ENCODE results near the gene PSMA5.

DNA sequence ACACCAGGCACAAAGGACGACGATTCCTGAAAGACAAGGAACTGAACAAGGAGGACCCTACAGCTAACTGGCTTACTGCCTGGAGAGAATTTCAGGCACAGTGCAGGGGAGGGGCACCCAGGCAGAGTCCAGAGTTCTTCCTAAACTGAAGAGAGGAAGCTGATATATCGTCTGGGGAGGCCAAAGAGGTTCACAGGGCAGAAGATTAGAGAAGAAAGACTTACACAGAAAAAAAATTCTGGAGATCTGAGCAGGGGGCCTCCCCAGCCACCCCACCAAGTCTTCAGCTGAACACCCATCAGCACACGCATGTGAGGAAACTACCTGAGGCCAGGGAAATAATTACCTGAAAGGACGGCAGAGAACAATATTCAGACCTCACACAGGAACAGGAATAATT lies 53.1 kb downstream of the PSMA5 start:
- TF ChIP-seq CTCF (IDR thresholded peaks at IDR 0.05 in 8 of 11, conservative IDR thresholded peaks at IDR 0.05 in 3 of 11) (no peak), POLR2AphosphoS5 (IDR thresholded peaks at IDR 0.05) (no peak)
